Muscle of back (tissue), 11 donors: ENCODE results near the gene DMXL2. TPM values are rescaled to one million over a fixed set of nuclear protein-coding genes. Genes with fewer than 3 reads are reported as not detected.
A peak's percentile ranks its signal among the peaks of the same experiment; 100 is the strongest.
"Not testable (repeated sequence)": the region's sequence is repeated elsewhere in the genome, so short reads cannot be mapped to it uniquely, and the experiment has no call there.

Experiments used
- DNase-seq, 3 donors: peaks; one replicate each; pipeline versions ENCODE4 v3.0.0 to v3.0.0-alpha.2; 2013
- polyA plus RNA-seq, 10 donors: library from polyadenylated mRNA; unstranded; fragments of 120-200 nt; gene quantifications; one replicate each; pipeline ENCODE4 v1.2.1, GENCODE V29; 2013; ENCODE audit not compliant: insufficient read length in 10 of 10

Gene DMXL2
- polyA plus RNA-seq, 10 donors = 12.3 to 40.0 (median 20.1) TPM

DNA sequence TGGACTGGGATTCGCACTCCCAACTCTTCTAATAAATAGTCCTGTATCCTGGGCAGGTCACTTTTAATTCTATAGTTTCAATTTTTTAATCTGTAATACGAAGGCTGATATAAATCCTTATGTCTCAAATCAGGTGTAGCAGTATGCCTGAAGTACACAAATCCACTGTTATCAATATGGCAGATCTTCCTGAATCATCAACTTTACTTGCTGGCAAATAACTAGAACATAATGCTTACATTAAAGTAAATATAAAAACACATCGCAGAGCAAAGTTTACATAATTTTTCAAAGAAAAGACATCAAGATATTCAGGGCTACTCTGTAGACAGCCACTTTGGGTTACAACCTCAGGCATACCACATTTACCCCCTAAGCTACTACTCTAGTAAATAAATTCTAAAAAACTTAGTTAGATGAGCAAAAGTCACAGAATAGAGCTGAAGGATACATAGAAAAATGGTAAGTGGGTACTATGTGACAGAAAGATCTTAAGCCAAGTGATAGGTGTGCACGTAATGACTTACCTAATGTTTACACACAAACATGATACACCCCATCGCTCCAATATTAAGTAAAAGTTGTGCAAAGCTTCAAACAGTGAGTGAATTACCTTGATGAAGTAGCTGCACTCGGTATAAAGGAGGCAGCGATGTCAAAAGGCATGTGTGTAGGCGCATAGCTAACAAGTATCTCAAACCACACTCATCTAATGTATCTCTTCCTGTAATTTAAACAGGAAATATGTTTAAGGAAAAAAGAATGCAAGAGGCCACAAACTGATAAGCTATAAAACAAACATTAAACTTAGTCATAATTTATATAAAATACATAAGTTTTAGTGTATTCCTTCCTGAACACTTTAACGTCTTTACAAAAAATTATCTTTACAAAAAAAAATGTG is 127.9 kb downstream of the DMXL2 start:
- peak in 1 of 3 donors; percentile 8 for DNase-seq

DNA sequence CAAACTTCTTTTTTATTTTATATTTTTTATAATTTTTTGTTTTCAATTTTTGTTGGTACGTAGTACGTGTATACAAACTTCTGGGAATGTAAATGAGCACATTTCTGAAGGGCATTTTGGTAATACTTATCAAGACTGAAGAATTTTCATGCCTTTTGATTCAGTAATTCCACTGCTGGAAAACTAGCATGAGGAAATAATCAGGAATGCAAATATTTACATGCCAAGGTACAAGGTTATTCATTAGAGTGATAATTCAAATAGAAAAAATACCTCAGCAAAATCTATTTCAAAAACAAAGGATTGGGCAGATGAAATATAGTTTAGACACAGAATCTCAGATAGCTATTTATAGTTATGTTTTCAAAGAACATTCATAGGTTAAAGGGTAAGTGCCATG is 128.7 kb downstream of the DMXL2 start:
- DNase-seq = no peak

- no peak for DNase-seq
These were observed 130.0 kb downstream of the DMXL2 start for GRCh38 chr15:51492528-51492927.

GRCh38 chr15:51491941-51492340 is 130.6 kb downstream of the DMXL2 start:
- DNase-seq = no peak

DNA sequence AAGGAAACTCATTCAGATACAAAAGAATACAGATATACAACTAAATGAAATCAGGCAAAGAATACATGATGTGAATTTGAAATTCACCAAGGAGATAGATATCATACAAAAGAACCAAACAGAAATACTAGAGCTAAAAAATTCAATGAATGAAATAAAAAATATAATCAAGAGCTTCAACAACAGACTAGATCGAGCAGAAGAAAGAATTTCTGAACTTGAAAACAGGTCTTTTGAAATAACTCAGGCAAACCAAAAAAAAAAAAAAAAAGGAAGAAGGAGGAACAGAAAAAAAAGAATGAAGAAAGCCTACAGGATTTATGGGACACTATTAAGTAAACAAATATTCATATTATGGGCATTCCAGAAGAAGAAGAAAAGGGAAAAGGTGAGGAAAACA is 137.8 kb downstream of the DMXL2 start:
- DNase-seq = no peak

DNA sequence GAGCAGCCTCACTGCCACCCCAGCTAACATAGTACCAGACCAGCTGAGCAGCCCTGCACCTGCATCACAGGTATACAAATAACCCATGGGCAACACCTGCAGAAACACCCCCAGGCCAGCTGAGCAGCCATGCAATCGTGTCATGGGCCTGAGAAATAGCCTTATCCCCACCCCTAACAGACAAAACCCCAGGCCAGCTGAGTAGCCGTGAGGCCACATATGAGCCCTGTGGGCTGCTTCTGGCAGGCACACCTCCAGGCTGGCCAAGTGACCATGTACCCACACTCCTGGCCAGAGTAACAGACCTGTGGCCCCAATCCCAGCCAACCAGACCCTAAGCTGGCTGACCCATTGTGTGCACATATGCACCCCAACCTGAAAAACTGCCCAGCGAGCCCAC is 138.6 kb downstream of the DMXL2 start:
- DNase-seq = no peak

DNA sequence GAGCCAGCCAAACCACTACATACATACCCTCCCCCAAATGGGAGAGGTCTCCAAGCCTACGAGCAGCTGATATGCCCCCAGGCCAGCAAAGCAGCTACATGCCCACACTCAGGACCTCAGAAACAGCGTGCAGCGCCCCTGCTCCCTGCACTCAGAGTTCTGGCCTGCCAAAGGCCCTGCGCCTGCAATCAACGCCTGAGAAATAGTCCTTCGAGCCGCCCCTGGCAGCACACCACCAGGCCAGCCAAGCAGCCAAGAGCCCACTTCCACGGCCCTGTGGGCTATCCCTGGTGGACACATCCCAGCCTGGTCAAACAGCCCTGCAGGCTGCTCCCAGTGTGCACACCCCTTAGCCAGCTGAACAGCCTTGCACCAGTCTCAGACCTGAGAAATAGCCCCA is 139.1 kb downstream of the DMXL2 start:
- DNase-seq = no peak

GRCh38 chr15:51475736-51476135 is 146.8 kb downstream of the DMXL2 start:
- DNase-seq = no peak

- no peak for DNase-seq
These were observed 152.1 kb downstream of the DMXL2 start for GRCh38 chr15:51470512-51470911.

DNA sequence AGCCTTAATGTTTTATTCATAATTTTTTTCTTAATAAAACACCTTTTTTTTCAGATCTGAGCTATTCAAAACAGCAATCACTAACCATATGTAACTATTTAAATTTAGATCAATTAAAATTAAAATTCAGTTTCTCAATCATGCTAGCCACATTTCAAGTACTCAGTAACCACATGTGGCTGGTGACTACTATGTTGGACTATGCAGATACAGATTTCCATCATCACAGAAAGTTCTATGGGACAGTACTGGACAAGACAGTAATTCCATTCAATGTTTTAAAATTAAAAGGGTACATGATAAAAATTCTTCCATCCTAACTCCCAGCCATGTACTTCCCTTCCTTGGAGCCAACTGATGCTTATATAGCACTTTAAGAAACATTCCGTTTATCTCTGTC is 161.8 kb downstream of the DMXL2 start:
- DNase-seq = no peak

- no peak for DNase-seq
These were observed 172.6 kb downstream of the DMXL2 start for GRCh38 chr15:51450001-51450400.

DNA sequence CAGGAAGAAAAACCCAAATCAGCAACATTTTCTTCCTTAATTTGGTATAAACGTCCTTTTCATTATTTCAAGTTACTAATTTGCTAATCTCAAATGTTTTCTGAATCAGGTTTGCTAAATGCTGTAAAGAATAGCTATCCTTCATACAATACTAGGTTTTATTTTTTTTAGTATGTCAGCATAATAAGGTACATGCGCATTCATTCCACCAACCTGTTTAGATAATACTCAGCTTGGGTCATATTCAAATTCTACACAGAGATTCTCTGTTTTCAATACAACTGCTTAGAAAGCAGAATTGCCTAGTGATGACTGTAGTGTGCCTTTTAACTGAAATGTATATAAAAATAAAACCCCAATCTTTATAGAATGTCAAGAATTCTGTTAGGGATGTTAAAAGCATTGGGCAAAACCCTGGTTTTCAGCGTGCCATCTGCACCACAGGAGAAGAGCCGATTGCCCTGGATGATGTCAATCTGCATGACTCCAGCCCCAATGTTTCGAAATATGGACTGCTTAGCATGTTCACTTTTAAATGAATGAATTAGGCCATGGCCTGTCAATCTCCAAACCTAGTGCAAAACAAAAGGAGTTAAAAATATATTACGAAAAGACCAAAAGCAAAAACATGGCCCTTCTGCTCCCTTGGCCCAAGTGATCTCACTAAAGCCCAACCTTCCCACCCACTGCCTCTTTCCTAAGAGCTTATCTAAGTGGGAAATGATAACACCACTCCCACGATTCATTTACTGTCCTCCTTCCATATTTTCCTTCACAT is 173.8 kb downstream of the DMXL2 start:
- no peak for DNase-seq

DNA sequence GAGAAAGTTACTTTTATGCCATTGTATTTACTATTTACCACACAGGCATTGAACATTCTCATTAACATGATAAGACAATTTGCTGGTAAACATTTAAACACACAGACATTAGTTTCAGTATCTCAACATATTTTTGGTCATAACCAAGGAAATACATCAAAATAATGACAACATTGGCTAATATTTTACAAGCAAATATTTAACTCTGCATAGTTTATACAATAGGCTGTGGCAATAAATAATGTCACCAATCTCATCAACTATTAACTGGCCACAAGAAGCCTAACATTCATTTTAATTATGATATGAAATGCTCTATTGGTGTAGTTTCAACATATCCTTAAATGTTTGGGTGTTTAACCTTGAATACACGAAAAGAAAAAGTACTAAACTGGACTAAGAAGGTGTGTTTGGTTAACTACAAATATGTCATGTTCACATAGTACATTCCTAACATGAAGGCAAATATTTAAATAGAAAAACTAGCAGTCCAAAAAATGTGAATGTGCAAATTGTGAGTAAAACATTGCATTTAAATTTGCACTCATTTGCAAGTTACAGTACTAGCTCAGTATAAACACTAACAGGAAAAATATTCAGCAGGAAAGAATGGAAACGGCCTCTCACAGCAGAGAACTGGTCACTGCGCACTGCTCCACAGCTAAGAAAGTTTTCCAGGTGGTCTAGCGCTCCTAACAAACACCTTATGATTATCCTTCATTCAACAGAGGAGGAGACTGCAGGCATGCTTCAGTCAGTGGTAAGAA is 174.5 kb downstream of the DMXL2 start:
- DNase-seq = no peak

DNA sequence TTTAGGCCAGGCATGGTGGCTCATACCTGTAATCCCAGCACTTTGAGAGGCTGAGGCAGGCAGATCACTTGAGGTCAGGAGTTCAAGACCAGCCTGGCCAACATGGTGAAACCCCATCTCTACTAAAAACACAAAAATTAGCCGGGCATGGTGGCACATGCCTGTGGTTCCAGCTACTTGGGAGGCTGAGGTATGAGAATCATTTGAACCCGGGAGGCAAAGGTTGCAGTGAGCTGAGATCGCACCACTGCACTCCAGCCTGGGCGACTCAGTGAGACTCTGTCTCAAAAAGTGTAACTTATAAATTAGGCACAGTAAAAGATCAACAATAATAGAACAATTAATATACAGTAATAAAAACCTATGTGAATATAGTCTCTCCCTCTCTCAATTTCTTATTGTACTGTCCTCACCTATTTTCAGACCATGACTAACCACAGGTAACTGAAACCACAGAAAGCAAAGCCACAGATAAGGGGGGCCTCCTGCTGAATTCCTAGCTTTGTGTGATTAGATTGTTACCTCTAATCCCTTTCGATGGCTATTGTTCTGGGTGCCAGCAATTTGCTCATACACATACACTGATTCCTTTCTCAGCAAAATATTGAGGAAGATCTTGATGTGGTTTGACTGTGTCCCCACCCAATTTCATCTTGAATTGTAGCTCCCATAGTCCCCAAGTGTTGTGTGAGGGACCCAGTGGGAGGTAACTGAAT is 176.4 kb downstream of the DMXL2 start:
- not testable (repeated sequence) for DNase-seq

DNA sequence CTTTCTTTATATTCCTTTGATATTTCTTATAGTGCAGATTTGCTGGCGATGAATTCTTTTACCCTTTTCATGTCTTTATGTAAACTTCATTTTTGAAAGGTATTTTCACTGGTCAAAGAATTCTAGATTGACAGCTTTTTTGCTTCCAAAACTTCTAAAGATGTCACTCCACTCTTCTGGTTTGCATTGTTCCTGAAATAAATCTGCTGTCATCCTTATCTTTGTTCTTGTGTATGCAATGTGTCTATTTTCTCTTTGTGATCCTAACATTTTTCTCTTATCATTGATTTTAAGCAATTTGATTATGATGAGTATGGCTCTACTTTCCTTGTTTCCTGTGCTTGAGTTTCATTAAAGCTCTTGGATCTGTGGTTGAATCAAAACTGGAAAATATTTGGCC is 177.8 kb downstream of the DMXL2 start:
- no peak for DNase-seq

GRCh38 chr15:51444112-51444511 is 178.5 kb downstream of the DMXL2 start:
- DNase-seq = no peak

DNA sequence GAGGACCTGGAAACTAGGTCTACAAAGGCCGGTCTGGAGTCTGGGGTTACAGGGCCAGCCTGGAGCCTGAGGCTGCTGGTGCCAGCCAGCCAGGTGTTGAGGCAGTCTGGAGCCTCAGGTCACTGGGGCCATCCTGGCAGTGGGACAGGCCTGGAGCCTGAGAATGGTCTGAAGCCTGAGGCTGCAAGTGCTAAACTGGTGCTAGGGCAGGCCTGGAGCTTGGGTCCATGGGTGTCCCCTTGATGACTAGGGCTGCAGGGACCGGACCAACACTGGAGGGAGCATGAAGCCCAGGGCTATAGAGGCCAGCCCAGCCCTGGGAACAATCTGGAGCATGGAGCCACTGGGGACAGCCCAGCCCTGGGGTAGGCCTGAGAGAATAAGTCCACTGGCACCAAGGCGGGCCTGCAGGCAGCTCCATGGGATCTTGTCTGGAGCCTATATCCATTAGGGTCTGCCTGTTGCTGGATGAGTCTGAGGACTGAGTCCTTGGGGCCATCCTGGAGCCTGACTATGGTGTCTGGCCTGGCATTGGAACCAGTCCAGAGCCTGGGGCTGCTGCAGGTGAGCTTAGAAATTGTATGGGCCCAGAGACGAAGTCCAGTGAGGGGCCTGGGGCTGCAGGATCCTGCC is 179.2 kb downstream of the DMXL2 start:
- DNase-seq = no peak

GRCh38 chr15:51438526-51438925 is 184.0 kb downstream of the DMXL2 start:
- no peak for DNase-seq

- no peak for DNase-seq
These were observed 197.0 kb downstream of the DMXL2 start for GRCh38 chr15:51425517-51426040.

- no peak for DNase-seq
These were observed 197.8 kb downstream of the DMXL2 start for GRCh38 chr15:51424780-51425179.

GRCh38 chr15:51423040-51423439 is 199.5 kb downstream of the DMXL2 start:
- not testable (repeated sequence) for DNase-seq
